MV-4-11 (cell line): ENCODE data around the gene VSIG4.
"Not testable (repeated sequence)": the region's sequence is repeated elsewhere in the genome, so short reads cannot be mapped to it uniquely, and the experiment has no call there.

Experiments
- DNase-seq: peaks from one replicate; lab custom pipeline; 2025; lab: John Stamatoyannopoulos, UW

The VSIG4 gene, protein sequence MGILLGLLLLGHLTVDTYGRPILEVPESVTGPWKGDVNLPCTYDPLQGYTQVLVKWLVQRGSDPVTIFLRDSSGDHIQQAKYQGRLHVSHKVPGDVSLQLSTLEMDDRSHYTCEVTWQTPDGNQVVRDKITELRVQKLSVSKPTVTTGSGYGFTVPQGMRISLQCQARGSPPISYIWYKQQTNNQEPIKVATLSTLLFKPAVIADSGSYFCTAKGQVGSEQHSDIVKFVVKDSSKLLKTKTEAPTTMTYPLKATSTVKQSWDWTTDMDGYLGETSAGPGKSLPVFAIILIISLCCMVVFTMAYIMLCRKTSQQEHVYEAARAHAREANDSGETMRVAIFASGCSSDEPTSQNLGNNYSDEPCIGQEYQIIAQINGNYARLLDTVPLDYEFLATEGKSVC

DNA sequence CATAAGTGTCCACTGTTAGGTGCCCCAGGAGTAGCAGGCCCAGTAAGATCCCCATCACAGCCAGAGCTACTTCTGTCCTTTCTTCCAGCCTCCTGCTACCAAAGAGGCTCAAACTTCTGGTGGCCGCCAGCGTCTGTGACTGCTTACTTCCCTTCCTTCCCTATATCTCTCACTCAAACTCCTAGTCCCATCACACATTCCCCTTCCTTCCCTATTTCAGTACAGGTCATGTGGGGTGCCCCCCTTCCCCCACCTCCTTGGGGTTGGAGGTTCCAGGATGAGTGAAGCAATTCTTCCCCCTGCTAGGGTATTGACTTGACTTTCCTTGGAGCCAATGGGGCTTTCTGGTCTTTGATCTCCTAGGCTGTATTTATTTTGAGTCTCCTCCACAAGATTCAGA lies at the start of gene VSIG4:
Gene VSIG4, minus strand, starts transcription at position 137 of the 400 bp plus-strand sequence. Its CDS starts 82 bp downstream, at position 55.
- DNase-seq, result no peak

DNA sequence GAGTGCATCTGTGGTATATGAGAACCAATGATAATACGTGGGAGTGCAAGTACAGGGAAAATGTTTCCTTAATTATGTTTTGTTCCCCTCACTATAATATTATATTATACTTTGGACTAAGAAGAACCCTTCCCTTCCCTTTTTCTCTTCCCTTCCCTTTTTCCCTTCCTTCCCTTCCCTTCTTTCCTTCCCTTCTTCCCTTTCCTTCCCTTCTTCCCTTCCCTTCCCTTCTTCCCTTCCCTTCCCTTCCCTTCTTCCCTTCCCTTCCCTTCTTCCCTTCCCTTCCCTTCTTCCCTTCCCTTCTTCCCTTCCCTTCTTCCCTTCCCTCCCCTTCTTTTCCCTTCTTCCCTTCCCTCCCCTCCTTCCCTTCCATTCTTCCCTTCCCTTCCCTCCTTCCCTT lies 36.9 kb upstream of the VSIG4 start:
- no peak for DNase-seq

DNA sequence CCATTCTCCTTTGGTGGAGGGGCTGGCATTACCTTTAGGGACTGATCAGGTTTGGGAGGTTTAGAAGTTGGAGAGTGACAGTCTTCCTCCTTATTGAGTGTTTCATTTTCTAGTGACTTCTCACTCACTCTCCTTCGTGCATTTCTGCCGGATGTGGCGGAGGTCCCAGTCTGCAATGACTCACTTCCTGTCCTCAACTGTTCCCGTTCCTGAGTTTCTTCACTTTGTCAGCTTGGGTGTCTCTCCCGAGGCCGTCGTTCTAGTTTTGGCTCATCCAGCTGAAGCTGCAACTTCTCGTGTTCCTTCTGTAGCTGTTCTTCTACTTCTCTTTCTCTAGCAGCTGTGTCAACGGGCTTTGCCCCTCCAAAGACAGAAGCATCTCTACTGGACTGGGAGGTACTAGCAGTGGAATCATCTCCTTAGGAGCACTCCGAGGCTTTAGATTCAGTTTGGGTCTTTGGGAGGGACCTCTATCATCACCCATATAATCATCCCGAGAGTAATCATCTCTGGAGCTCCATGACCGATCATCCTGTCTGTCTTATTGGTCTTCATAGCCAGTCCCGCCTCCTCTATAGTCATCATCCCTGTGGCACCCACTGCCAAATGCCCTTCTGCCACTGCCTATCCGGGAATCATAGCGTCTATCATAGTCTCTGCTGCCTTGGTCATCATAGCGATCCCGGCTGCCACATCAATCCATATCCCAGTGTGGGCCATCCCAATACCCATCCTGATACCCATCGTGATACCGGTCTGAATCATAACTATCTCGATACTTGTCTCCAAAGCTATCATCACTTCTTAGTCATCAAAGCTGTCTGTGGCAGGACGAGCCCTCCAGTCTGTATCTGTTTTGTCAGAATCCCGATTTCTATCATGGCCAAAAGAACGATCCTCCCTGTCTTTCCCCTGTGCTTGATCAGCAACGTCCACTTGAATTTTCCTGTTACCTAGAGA lies 35.3 kb upstream of the VSIG4 start:
- peak; percentile 91 for DNase-seq

DNA sequence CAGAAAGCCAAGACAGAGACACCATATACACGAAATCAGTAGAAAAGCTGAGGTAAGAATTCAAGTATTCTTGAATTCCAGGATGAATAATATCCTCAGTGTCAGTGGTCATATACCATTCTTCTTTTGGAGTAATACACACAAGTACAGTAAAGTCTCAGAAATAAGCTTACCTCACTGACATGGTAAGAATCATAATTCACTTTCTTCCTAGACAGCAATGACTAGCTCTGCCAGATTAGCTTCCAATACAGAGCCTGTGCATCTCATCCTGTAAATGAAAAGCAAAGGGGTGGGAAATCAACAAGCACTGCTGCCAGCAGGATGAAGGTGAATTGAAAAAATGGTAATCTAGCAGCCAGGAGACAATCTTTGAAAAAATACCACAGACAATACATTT lies 31.2 kb upstream of the VSIG4 start:
- no peak for DNase-seq

DNA sequence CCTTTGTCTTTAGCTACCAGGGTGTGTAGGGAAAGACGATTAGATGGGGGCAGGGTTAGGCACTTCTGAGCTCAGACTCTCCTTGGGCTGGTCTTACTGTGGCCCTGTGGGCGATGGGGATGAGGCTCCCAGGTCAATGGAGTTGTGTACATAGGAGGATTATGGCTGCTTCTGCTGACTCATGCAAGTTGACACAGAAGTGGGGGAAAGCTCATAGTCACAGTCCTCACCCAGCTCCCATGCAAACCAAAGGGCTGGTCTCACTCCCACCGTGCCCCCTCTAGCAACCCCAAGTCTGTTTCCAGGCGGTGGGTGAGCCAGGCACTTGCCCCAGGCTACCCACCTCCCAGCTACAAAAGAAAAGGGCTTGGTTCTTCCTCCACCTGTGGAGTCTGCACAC lies 24.4 kb upstream of the VSIG4 start:
- no peak for DNase-seq

DNA sequence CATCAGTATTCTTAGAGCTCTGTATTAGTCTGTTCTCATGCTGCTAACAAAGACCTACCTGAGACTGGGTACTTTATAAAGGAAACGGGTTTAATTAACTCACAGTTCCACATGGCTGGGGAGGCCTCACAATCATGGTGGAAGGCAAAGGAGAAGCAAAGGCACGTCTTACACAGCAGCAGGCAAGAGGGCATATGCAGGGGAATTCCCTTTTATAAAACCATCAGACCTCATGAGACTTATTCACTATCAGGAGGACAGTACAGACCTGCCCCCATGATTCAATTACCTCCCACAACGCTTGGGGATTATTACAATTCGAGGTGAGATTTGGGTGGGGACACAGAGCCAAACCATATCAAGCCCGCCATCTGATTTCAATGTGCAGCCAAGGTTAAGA lies 17.1 kb upstream of the VSIG4 start:
- not testable (repeated sequence) for DNase-seq

DNA sequence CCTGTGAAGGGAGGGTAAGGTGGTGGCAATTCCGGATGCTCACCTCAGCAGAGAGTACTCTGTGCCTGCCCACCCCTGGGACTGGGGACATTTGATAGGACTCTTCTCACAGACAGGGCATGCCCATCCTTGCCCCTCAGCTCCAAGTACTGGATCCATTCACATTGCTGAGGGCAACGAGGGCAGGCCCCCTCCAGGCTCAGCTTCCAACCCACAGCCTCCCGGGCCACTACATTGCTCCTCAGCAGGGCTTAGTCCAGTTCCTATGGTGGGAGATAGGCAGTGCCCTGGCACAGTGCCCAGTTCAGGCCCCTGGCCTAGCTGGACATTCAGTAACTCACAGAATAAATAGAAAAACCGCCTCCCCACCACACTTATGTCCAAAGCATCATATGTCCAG lies 15.1 kb upstream of the VSIG4 start:
- DNase-seq, result no peak

DNA sequence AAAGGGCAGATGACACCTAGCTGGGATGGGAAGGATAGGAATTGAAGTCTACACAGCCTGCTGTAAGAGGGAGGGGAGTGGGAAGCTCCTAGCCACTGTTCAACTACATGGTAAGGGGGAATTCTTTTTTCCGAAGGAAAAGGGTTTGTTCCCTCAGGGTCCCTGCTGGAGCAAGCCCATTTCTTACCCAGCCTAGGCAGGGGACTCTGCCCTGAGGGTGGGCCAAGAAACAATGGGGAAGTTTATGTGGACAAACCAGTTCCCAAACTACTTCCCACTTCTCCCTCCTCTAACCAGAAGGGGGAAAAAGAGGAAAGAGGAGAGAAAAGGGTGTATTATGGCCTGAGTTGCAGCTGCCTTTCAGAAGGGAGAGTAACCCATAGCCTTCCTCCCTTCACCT lies 13.5 kb upstream of the VSIG4 start:
- peak; percentile 5 for DNase-seq

DNA sequence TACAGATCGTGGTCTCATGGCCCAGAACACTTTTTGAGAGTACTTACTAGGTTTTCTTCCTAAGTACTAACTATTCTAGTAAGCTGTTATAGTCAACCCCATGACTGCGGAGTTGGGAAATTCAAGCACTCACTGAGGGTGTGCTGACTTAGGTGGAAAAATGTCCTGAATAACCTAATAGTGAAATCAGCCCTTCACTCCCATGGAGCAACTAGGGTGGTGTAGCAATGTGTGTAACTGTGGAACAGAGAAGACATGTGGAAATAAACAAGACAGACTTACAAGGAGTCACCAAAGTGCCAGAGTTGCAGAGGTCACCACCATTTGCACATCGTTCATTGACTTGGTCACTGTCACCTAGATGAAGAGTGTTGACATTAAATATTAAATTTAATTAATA lies 12.1 kb upstream of the VSIG4 start:
- DNase-seq, result no peak

DNA sequence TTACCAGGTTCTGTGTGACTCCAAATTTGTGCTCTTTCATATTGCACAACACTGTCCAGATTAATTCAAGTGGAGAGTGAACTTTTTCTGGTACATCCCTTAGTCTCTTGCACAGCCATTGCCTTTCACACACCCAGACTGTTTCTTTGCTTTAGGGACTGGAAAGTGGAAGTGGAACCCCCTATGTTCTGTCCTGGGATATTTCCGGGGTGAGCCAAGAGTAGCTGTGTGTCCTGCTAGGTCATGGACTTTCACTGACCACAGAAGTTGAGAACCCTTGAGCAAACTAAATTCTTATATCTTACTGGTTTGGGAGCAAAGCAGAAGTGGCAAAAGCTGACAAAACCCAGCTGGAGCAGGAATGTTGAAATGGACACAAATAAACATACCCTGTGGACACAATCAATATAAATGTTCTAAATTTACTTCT lies 10.3 kb upstream of the VSIG4 start:
- peak; percentile 96 for DNase-seq

DNA sequence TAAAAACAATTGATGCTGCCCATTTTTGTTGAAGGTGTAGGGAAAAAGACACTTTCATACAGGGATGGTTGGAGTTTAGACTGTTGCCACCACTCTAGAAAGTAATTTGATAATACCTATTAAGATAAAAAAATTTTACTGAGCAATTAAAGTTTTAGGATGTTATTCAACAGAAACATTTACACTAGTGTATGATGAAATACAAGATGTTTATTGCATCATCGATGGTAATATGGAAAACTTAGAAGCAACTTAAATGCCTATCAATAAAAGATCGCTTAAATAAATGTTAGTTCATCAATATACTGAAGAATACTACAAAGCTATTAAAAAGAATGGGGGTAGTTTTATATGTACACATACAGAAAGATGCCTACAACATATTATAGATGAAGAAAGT lies 9.2 kb upstream of the VSIG4 start:
- peak; percentile 11 for DNase-seq

DNA sequence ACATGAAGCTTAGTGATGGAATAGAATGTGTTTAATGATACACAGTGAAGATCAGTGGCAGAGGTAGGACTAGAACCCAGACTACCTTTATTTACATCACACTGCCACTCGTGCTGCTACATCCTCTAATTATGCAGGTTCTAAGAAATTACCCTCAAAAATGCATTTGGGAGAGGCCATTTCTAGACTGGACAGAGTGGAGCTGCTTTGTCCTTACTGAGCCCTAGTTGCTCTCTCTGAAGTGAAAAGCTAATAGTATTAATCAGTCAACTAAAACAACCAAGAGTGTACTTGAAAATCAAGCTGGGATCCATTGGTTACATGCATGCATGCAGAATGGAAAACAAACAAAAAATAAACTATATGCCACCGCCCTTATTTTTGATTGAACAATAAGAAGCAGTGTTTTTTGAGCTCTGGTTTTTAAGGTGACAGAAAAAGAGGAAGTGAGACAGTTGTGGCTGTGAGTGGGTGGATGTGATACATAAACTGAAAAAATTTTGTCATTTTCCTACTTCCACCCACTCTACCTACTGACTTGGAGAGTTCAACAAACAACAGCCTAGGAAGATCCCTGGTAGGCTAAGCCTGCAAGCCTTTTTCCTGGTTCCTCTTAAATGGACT lies 6.8 kb upstream of the VSIG4 start:
- DNase-seq, result peak; percentile 85

DNA sequence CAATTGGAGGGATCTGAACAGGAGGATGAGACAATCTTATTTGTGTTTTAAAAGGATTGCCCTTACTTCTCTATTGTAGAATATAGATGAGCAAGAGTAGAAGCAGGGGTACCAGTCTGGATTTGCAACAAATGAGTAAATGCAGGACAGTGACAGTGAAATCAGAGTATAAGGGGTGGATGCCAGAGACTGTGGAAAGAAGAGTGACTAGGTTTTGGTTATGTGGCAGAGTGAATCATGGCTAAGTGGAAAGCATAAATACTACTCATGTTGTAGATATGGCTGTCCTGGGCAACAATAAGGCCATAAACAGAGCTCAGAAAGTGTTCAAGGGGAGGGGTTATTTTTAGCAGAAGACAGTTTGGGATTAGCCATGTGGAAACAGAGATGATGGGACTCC lies 6.0 kb upstream of the VSIG4 start:
- peak; percentile 29 for DNase-seq

DNA sequence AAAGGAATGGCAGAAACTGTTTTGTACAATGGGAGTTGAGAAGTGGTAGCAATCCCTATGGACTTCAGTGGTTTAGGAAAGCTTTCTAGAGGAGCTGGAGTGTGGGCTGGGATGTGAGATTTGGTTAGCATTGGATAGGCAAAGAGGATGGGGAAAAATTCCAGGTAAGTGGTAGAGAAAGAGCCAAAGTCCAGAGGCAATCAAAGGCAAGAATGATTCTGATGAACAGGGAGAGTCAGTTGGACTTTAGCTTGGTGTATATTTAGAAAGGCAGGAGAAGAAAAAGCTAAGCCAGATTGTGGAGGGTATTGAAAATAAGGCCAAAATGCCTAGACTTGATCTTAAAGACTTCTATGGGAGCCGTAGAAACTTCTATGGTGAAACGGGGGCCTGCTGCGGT lies 3.7 kb upstream of the VSIG4 start:
- no peak for DNase-seq

DNA sequence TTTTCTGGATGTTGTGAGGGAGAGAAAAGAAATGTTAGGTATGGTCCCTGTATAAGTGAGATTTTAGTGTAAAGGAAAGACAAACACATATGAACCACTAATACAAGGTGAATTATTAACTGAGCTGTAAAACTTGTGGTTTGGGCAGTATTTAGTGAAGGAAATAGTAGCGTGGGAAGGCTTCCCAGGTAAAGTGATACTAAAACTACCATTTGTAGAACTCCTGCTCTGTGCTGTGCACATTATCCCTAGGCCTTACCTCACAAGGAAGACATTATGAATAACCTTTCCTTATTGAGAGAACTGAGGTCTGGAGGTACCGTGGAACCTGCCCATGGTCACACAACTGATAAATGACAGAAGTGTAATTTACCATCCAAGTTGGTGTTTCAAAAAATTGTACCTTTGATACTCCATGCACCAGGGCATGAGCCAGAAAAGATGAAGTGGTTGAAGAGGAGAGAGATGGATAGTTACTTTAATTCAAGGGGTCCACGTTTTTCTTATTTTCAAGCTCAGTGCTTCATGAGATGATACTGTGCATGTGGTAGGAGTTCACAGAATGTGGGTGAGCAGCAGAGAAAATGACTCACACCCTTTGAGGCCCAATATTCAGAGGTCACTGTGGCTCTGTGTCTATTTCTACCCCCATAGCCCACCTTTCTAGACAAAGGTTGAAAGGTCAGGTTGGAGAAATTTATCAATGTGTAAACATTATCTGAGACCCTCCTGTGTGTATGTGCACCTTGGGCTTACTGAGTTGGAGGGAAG lies 2.6 kb upstream of the VSIG4 start:
- DNase-seq, result no peak

DNA sequence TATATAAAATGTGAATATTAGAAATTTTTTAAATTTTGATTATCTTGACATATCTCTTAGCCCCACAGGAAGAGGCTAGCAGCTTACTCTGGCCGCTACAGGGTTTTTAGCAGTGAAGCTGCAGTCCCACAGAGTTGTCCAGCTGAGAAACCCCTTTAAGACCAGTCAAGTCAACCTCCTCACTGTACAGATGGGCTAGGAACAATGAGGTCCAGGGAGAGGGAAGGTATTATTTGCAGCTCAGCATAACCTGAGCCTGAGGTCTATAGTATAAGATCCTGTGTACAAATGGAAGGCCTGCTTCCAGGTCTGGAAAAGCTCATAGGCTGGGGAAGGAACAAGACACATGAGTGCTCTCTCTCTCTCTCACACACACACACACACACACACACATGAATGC lies 1.8 kb downstream of the VSIG4 start:
- DNase-seq, result no peak

DNA sequence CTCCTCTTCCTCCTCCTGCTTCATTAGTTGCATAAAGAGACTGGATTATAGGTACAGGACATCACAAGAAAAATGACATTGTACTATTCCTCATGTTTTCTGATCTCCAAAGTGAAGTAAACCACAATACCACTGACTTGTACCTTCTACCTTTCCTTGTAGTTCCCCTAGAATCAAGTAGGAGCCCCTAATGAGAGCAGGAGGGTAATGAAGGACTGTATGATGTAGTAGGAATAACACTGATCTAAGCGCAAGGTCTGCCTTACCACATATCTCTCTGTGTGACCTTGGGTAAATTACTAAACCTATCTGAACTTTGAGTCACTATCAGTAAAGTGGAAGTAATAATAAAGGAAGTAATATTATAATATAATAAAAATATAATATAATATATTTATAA lies 3.6 kb downstream of the VSIG4 start:
- no peak for DNase-seq

DNA sequence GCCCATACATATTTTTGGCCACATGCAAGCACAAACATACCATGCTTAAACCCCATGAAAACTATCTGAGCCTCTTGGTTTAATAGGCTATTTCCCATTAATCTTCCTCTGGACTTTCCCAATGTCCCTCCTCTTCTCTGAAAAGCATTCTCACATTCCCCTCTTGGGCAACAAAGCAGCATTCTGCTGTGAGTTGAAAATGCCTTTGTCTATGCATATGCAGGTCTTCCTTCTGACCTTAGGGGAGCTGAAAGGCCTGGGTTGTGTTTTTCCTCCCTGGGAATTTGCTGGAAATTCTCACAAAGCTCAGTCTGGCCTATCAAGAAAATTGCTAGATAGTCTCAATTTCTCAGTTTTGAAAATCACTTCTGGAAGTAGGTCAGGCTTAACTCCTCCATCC lies 4.2 kb downstream of the VSIG4 start:
- no peak for DNase-seq

DNA sequence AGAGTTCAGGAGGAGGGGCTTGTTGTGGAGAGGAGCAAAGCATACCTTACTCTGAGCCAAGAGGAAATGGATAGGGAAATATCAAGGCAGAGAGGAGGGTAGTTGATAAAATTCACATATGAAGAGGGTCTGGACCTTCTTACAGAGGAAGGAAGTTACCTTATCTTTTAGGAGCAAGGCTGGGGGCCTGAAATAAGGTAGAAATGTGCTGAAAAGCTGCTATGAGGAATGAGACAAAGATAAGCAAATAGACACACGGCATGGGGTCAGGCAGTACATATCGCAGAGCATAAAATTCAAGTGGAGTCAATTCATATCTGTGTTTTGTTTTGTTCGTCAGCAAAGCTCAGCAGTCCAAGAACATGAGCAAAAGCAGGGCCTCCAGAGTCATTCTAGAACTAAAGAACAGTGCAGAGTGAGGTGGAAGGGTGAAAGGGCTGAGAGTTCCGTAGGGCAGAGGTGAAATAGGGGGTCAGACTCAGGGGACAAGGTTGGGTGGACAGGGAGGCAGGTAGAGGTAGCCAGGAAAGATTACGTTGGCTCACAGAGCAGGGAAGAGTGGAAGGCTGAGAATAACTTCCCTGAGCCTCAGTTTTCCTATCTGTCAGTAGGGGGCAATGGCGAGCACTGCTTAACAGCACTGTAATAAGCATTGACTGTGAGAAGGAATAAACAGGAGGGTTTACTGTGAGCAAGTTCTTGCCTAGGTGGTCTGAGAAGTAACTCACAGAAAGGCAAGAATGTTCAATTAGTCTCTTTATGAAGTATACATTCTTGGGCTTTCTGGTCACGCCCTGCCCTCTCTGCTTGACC lies 9.2 kb downstream of the VSIG4 start:
- DNase-seq, result peak; percentile 27

DNA sequence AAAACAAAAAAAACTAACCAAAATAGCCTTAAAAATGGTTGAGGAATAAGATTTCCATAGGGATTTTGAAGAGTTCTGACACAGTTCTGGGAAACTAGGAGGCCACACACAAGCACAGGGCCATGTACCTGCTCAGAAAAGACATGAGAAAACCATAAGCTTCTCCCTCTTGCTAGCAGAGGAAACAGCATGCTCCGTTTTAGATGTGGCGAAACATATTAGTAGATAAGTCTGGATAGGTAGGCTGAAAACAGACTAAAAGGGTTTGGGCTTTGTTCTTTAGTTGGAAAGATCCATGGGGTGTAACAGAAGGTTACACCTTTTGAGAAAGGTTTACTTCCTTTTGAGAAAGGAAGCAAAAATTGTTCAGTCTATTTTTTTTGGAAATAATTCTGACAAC lies 10.9 kb downstream of the VSIG4 start:
- no peak for DNase-seq

DNA sequence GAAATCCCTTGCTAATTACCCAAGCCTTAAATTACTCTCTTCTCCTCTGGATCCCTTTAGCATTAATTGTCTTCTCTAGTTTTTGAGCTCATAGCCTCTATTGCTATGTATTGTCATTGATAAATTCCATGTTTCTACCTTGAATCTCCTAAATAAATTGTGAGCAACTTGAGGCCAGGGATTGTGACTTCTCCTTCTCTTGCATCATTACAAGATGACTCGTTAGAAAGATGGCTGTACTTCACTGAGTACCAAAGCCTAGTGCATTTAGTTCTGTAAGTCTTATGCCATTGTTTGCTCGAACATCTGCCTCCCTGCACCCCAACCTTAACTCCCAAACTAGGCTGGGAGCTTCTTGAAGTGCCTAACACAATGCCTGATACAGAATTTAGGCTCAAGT lies 15.3 kb downstream of the VSIG4 start:
- DNase-seq, result peak; percentile 23
